ENCODE measurements around the gene TNN.

Gene TNN

GRCh38 chr1:175157200-175157599 is 89.6 kb downstream of the TNN start:
- no peak for DNase-seq (ENCODE audit: low read depth, low spot score)
- in situ Hi-C loops (cut with HindIII; ENCODE audit: low sequenced_read_pairs) = no loop called here
- no peak overlapping the region for H3K4me3 ChIP-seq (ENCODE audit: low read depth, low read length)

DNA sequence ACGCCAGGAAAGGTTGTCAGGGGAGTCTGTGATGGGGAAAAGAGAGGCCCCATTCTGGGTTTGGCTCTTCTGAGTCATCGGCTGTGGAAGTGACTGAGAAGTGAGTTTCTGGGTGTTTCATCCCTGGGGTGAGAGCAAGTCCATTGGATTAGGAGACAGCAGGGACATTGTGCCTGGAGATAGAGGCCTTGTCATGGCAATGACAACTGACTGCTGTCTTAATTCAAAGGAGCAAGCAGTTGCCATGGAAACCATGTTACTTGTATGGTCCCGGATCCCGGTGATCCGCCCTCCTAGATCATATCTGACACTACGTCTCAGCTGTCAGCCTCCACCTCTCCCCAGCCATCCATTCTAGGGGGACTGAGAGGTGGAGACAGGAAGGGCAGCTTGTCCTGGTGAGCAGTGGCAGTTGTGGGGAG is 90.5 kb downstream of the TNN start:
- TF ChIP-seq, protein P1, sequence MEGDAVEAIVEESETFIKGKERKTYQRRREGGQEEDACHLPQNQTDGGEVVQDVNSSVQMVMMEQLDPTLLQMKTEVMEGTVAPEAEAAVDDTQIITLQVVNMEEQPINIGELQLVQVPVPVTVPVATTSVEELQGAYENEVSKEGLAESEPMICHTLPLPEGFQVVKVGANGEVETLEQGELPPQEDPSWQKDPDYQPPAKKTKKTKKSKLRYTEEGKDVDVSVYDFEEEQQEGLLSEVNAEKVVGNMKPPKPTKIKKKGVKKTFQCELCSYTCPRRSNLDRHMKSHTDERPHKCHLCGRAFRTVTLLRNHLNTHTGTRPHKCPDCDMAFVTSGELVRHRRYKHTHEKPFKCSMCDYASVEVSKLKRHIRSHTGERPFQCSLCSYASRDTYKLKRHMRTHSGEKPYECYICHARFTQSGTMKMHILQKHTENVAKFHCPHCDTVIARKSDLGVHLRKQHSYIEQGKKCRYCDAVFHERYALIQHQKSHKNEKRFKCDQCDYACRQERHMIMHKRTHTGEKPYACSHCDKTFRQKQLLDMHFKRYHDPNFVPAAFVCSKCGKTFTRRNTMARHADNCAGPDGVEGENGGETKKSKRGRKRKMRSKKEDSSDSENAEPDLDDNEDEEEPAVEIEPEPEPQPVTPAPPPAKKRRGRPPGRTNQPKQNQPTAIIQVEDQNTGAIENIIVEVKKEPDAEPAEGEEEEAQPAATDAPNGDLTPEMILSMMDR (IDR thresholded peaks at IDR 0.05; ENCODE audit: low read depth, low read length) = no peak

More at GRCh38 chr1:175157200-175157599, 89.6 kb downstream of the TNN start:
- TF ChIP-seq, protein P1 (IDR thresholded peaks at IDR 0.05; ENCODE audit: low read depth, low read length) = no peak

DNA sequence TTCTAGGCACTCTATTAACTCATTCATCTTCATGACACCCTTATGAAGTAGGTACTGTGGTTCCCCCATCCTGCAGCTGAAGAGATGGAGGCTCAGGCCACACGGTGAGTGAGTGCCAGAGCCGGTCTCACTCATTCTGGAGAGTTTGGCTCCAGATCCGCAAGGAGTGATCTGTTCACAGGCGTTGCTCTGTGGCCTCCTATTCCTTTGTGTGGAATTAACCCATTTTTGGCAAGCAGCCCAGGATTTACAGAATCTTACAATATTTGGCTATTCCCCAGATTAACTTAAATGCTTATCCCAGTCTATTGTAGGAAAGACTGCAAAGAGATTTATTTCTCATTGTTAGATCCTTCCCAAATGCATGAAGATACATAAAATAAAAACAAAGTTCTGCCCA is 95.3 kb downstream of the TNN start:
- no peak overlapping the region for H3K4me3 ChIP-seq (ENCODE audit: low read depth, low read length)
- in situ Hi-C loops (cut with HindIII; ENCODE audit: low sequenced_read_pairs) = no loop called here
- TF ChIP-seq, protein P1 (IDR thresholded peaks at IDR 0.05; ENCODE audit: low read depth, low read length) = no peak

More for the DNA sequence above, 90.5 kb downstream of the TNN start:
- in situ Hi-C loops (cut with HindIII; ENCODE audit: low sequenced_read_pairs) = no loop called here
- no peak overlapping the region for H3K4me3 ChIP-seq (ENCODE audit: low read depth, low read length)
- DNase-seq (ENCODE audit: low read depth, low spot score) = no peak

GRCh38 chr1:175163702-175164101 is 96.1 kb downstream of the TNN start:
- DNase-seq (ENCODE audit: low read depth, low spot score) = no peak
- in situ Hi-C loops (cut with HindIII; ENCODE audit: low sequenced_read_pairs) = no loop called here
- TF ChIP-seq, protein P1 (IDR thresholded peaks at IDR 0.05; ENCODE audit: low read depth, low read length) = no peak
- no peak overlapping the region for H3K4me3 ChIP-seq (ENCODE audit: low read depth, low read length)

More for the DNA sequence above, 95.3 kb downstream of the TNN start:
- DNase-seq (ENCODE audit: low read depth, low spot score) = no peak

DNA sequence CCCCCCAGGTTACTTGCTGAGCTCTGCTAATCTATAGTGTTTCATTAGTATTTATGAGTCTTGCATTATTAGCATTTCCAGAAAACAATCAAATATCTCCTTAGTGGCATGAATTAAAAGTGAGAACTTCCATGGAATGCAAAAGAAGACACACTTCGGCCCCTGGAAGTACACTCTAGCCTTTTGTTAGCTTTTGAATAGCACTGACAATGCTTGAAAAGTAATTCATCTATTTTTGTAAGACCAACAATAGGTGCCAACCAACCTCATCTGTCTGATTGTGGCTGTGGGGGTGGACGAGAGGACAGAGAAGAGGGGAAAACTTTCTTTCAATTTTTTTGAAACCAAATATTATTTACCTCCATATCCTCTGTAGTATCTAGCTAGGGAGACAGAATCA is 97.1 kb downstream of the TNN start:
- DNase-seq (ENCODE audit: low read depth, low spot score) = no peak
- TF ChIP-seq, protein P1 (IDR thresholded peaks at IDR 0.05; ENCODE audit: low read depth, low read length) = no peak
- in situ Hi-C loops (cut with HindIII; ENCODE audit: low sequenced_read_pairs) = no loop called here
- H3K4me3 ChIP-seq (ENCODE audit: low read depth, low read length) = no peak overlapping the region

DNA sequence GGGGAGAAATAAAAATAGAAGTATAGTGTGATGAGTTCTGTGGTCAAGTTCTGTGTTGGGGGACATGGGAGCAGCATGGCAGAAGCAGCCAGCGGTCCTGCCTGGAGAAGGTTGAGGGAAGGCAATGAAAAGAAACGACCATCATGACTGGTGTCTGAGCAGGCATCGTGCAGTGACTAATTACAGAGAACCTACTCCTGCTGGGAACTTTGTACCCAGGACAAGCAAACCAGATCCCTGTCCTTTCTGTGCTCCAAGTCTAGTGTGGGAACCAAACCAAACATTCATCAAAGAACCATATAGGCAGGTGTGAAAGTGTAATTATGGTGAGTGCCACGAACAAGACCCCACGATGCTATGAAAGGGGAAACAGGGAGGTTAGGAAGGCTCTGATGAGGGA is 99.1 kb downstream of the TNN start:
- in situ Hi-C loops (cut with HindIII; ENCODE audit: low sequenced_read_pairs) = no loop called here
- no peak overlapping the region for H3K4me3 ChIP-seq (ENCODE audit: low read depth, low read length)
- TF ChIP-seq, protein P1 (IDR thresholded peaks at IDR 0.05; ENCODE audit: low read depth, low read length) = no peak
- DNase-seq (ENCODE audit: low read depth, low spot score) = no peak

DNA sequence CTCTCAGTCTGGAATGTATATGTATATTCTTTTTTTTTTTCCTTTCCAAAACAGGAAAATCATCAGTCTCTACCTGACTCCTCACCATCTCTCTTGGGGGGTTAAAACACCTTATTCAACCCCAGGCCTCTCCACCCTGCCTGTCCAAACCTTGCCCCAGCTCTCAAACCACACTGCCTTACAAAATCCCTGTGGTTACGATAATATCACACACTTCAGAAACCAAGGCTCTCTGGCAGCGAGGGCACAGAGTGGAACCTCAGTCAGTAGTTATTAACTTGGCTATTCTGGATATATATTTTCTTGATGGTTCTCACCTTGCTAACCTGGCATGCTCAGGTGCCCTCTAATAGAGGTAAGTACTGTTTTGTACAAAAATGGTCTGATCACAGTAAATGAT is 100.2 kb downstream of the TNN start:
- TF ChIP-seq, protein P1 (IDR thresholded peaks at IDR 0.05; ENCODE audit: low read depth, low read length) = no peak
- in situ Hi-C loops (cut with HindIII; ENCODE audit: low sequenced_read_pairs) = no loop called here
- H3K4me3 ChIP-seq (ENCODE audit: low read depth, low read length) = no peak overlapping the region
- DNase-seq (ENCODE audit: low read depth, low spot score) = no peak
